Peyer's patch (tissue), 4 donors: ENCODE results near the gene DRD2.

Experiments used
- POLR2A ChIP-seq, 2 donors: fragments of 450-650 bp; IDR thresholded peaks; one replicate each; pipeline ENCODE4 v1.5.1; 2017; ENCODE audit warnings: antibody characterized with exemption in 2 of 2, mild to moderate bottlenecking in 2 of 2, moderate library complexity in 2 of 2
- TF ChIP-seq, protein P1 (sequence below), 6 experiments: fragments of 450-650 bp in 4 of 6; fragments of 200-600 bp in 2 of 6; sonication (generic) in 1 of 6; IDR thresholded peaks; one replicate each; pipeline ENCODE4 v1.5.1; 2017 to 2019; ENCODE audit warnings: antibody characterized with exemption in 6 of 6, mild to moderate bottlenecking in 3 of 6, moderate library complexity in 1 of 6

DNA sequence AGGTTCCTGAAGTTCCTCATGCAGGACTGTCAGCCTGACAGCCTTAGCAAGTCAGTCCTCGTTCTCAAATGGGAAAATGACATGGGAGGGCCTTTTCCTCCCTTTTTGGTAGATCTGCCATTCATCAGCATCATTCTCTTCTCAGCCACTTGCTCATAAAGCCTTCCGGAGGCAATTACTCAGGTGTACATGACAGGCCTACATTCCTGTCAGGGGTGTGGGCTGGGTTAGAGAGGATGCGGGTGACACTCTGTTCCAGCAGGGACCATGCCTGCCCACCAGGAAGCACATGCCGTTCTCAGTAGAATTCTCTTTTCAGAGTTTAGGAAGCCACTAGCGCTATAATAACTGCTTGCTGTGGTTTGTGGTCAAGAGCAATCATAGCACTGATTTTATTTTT is 111.8 kb downstream of the DRD2 start:
- no peak for TF ChIP-seq POLR2A (IDR thresholded peaks at IDR 0.05)
- TF ChIP-seq, protein P1, sequence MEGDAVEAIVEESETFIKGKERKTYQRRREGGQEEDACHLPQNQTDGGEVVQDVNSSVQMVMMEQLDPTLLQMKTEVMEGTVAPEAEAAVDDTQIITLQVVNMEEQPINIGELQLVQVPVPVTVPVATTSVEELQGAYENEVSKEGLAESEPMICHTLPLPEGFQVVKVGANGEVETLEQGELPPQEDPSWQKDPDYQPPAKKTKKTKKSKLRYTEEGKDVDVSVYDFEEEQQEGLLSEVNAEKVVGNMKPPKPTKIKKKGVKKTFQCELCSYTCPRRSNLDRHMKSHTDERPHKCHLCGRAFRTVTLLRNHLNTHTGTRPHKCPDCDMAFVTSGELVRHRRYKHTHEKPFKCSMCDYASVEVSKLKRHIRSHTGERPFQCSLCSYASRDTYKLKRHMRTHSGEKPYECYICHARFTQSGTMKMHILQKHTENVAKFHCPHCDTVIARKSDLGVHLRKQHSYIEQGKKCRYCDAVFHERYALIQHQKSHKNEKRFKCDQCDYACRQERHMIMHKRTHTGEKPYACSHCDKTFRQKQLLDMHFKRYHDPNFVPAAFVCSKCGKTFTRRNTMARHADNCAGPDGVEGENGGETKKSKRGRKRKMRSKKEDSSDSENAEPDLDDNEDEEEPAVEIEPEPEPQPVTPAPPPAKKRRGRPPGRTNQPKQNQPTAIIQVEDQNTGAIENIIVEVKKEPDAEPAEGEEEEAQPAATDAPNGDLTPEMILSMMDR (IDR thresholded peaks at IDR 0.05): no peak
